DND-41 (cell line): ENCODE data around the gene SERBP1.

Experiments used
- ATAC-seq: fragments of 200-7000 bp; cut with Tn5 transposase; 3 replicates; pipeline ENCODE4 v1.9.1; 2021; ENCODE audit warnings: low read depth; ENCODE audit not compliant: insufficient read depth
- DNase-seq: peaks from one replicate; pipeline ENCODE4 v3.0.0-alpha.2; 2020
- H2AFZ ChIP-seq: 2 replicates; pipeline ENCODE4 v1.6.0; 2012; ENCODE audit warnings: low read depth, low read length
- H3K27ac ChIP-seq: 2 replicates; pipeline ENCODE4 v1.5.1; 2012; ENCODE audit warnings: low read length, inconsistent platforms
- H3K27me3 ChIP-seq: fragments of 200-600 bp; sonication (generic); 2 replicates; pipeline ENCODE4 v1.6.0; 2012; ENCODE audit warnings: low read length, mild to moderate bottlenecking, inconsistent platforms; ENCODE audit not compliant: insufficient read depth, poor library complexity
- H3K36me3 ChIP-seq: 2 replicates; pipeline ENCODE4 v1.5.1; 2012; ENCODE audit warnings: low read length, inconsistent platforms; ENCODE audit not compliant: insufficient read depth
- H3K4me1 ChIP-seq: 2 replicates; pipeline ENCODE4 v1.5.1; 2012; ENCODE audit warnings: mild to moderate bottlenecking, low read length; ENCODE audit not compliant: insufficient read depth
- H3K4me2 ChIP-seq: 2 replicates; pipeline ENCODE4 v1.6.0; 2012; ENCODE audit warnings: mild to moderate bottlenecking, moderate library complexity, low read length, inconsistent platforms; ENCODE audit not compliant: insufficient read depth
- H3K4me3 ChIP-seq, 2 experiments: fragments of 200-600 bp in 1 of 2; shearing (Covaris generic) in 1 of 2; 2 replicates each; pipeline ENCODE4 v1.5.1; 2012 to 2016; ENCODE audit warnings: inconsistent platforms in 2 of 2, low read length in 2 of 2, mild to moderate bottlenecking in 2 of 2, low read depth in 1 of 2, moderate library complexity in 1 of 2
- H3K79me2 ChIP-seq: 2 replicates; pipeline ENCODE4 v1.6.0; 2012; ENCODE audit warnings: low read length, inconsistent platforms; ENCODE audit not compliant: insufficient read depth
- H3K9ac ChIP-seq: 2 replicates; pipeline ENCODE4 v1.6.0; 2012; ENCODE audit warnings: low read depth, mild to moderate bottlenecking, inconsistent platforms, low read length, moderate library complexity
- H3K9me3 ChIP-seq: 2 replicates; pipeline ENCODE4 v1.5.1; 2012; ENCODE audit warnings: low read length, moderate library complexity, mild to moderate bottlenecking, inconsistent platforms; ENCODE audit not compliant: insufficient read depth, severe bottlenecking
- H4K20me1 ChIP-seq: 2 replicates; pipeline ENCODE4 v1.6.0; 2012; ENCODE audit warnings: low read length; ENCODE audit not compliant: insufficient read depth
- EZH2 ChIP-seq: IDR thresholded peaks from 3 replicates; pipeline ENCODE4 v1.6.1; 2012; ENCODE audit warnings: borderline replicate concordance, low read depth, mild to moderate bottlenecking, moderate library complexity, low read length, inconsistent platforms; ENCODE audit not compliant: severe bottlenecking
- TF ChIP-seq, protein P1 (sequence below): IDR thresholded peaks from 2 replicates; pipeline ENCODE4 v1.5.1; 2012; ENCODE audit warnings: borderline replicate concordance, low read length, moderate library complexity, mild to moderate bottlenecking; ENCODE audit not compliant: poor library complexity, severe bottlenecking; ENCODE audit errors: extremely low read depth

The SERBP1 gene

GRCh38 chr1:67463298-67463955, 33.2 kb upstream of the SERBP1 start:
- Histone ChIP-seq H3K9me3 (no peaks in the 10 kb centered on the region), H3K9ac (no peak overlapping the region), H3K36me3 (no peaks in the 10 kb centered on the region), H3K4me1 (no peaks in the 10 kb centered on the region), H2AFZ (no peak overlapping the region), H3K79me2 (no peaks in the 10 kb centered on the region), H3K4me3 (no peak overlapping the region), H3K4me2 (no peak overlapping the region), H3K27ac (no peak overlapping the region), H3K27me3 (no peaks in the 10 kb centered on the region), H4K20me1 (no peaks in the 10 kb centered on the region)
- ATAC-seq (no peak), DNase-seq (no peak)
- no peak for TF ChIP-seq EZH2
- TF ChIP-seq, protein P1, sequence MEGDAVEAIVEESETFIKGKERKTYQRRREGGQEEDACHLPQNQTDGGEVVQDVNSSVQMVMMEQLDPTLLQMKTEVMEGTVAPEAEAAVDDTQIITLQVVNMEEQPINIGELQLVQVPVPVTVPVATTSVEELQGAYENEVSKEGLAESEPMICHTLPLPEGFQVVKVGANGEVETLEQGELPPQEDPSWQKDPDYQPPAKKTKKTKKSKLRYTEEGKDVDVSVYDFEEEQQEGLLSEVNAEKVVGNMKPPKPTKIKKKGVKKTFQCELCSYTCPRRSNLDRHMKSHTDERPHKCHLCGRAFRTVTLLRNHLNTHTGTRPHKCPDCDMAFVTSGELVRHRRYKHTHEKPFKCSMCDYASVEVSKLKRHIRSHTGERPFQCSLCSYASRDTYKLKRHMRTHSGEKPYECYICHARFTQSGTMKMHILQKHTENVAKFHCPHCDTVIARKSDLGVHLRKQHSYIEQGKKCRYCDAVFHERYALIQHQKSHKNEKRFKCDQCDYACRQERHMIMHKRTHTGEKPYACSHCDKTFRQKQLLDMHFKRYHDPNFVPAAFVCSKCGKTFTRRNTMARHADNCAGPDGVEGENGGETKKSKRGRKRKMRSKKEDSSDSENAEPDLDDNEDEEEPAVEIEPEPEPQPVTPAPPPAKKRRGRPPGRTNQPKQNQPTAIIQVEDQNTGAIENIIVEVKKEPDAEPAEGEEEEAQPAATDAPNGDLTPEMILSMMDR, result no peak

DNA sequence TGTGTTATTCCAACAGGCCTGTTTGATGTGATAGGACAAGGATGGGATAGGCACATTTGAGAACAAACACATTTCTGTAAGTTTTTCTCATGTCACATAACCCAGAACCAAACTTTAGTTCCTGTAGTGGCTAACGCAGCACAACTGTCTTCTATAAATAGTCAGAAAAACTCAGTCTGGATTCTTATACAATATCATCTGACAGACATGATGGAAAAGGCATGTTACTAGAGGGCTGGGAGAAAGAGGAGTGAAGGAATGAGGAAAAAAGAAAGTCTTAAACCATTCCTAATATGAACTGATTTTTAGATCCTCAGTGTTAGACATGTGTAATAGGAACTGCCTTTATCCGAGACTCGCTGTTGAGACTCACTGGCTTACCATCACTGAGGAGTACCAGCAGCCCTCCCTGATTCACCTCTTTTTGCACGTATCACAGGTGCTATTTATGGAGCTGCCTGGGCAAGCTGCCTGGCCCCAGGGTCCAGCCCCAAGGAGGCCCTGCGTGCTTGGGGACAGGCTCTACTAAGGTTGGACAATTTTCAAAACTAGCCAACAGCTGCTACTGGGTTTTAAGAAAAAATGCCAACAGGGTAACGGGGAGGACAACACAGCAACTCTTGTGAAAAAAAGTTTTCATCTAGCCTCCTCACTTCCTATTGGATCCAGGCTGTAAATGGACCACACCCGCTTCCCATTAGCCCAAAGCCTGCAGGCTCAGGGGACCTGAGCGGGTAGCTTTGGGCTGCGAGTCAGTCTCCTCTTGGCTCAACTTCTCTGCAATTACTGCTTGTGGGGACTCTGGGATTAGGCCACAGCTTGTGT, 30.7 kb upstream of the SERBP1 start:
- H3K4me2 ChIP-seq, result no peak overlapping the region
- no peaks in the 10 kb centered on the region for H3K79me2 ChIP-seq
- H3K9ac ChIP-seq, result no peak overlapping the region
- H3K36me3 ChIP-seq, result no peaks in the 10 kb centered on the region
- TF ChIP-seq, protein P1, result no peak
- no peak for TF ChIP-seq EZH2
- no peak overlapping the region for H3K27ac ChIP-seq
- DNase-seq, result no peak
- no peaks in the 10 kb centered on the region for H3K27me3 ChIP-seq
- H3K9me3 ChIP-seq, result no peaks in the 10 kb centered on the region
- no peak overlapping the region for H2AFZ ChIP-seq
- ATAC-seq, result no peak
- no peaks in the 10 kb centered on the region for H3K4me1 ChIP-seq
- no peaks in the 10 kb centered on the region for H4K20me1 ChIP-seq
- no peak overlapping the region for H3K4me3 ChIP-seq

GRCh38 chr1:67459068-67459467, 28.9 kb upstream of the SERBP1 start:
- ATAC-seq (no peak), DNase-seq (no peak)
- Histone ChIP-seq H3K36me3 (no peaks in the 10 kb centered on the region), H2AFZ (no peak overlapping the region), H3K4me1 (no peaks in the 10 kb centered on the region), H4K20me1 (no peaks in the 10 kb centered on the region), H3K27ac (no peak overlapping the region), H3K9me3 (no peaks in the 10 kb centered on the region), H3K79me2 (no peaks in the 10 kb centered on the region), H3K9ac (no peak overlapping the region), H3K4me2 (no peak overlapping the region), H3K27me3 (no peaks in the 10 kb centered on the region), H3K4me3 (no peak overlapping the region)
- TF ChIP-seq, protein P1, result no peak
- no peak for TF ChIP-seq EZH2
